Endothelial cell of umbilical vein (primary cell): ENCODE results near the gene TSHZ1. TPM values are rescaled to one million over a fixed set of nuclear protein-coding genes. Genes with fewer than 3 reads are reported as not detected.

Source experiments
- BruUV-seq: library from RNA; stranded (reverse); fragments of 400-500 nt; replicated peaks from 2 replicates; lab custom pipeline; 2021; lab: Mats Ljungman, UMichigan
- CTCF ChIA-PET: fragments of 300-600, 350-600 bp; sonication (Branson Sonifier 250); formaldehyde crosslinking; loops from one replicate; lab custom pipeline; 2021; ENCODE audit warnings: antibody characterized with exemption, inconsistent platforms; lab: Charles Lee
- POLR2A ChIA-PET: fragments of 300-600, 350-600 bp; sonication (Branson Sonifier 250); formaldehyde crosslinking; loops from one replicate; lab custom pipeline; 2021; ENCODE audit warnings: antibody characterized with exemption, inconsistent platforms; lab: Charles Lee
- DNase-seq: peaks from one replicate; pipeline ENCODE4 v3.0.0-alpha.2; 2011; ENCODE audit warnings: low read depth, low spot score
- FAIRE-seq: peaks from 2 replicates; lab custom pipeline; 2011; peaks lifted over from hg19 to GRCh38; lab: Jason Lieb, UNC
- H2AFZ ChIP-seq: 2 replicates; pipeline ENCODE4 v1.6.0; 2012; ENCODE audit warnings: low read depth, low read length, control low read depth, inconsistent platforms
- H3K27ac ChIP-seq: 2 replicates; pipeline ENCODE4 v1.5.1; 2011; ENCODE audit warnings: low read depth, mild to moderate bottlenecking, control low read depth, low read length, moderate library complexity; ENCODE audit not compliant: insufficient read depth
- H3K27me3 ChIP-seq, 2 experiments: 2 replicates each; pipeline versions ENCODE4 v1.6.0 to v1.6.1; 2011; ENCODE audit warnings: low read length in 2 of 2, mixed read lengths in 1 of 2; ENCODE audit not compliant: control insufficient read depth in 2 of 2, insufficient read depth in 2 of 2
- H3K36me3 ChIP-seq, 2 experiments: 2 replicates in 1 of 2; 3 replicates in 1 of 2; pipeline ENCODE4 v1.5.1; 2011; ENCODE audit warnings: low read length in 2 of 2, mild to moderate bottlenecking in 1 of 2, moderate library complexity in 1 of 2; ENCODE audit not compliant: control insufficient read depth in 2 of 2, insufficient read depth in 2 of 2; ENCODE audit errors: extremely low read depth in 1 of 2
- H3K4me1 ChIP-seq: 3 replicates; pipeline ENCODE4 v1.5.1; 2011; ENCODE audit warnings: mild to moderate bottlenecking, low read length; ENCODE audit not compliant: control insufficient read depth, insufficient read depth; ENCODE audit errors: extremely low read depth
- H3K4me2 ChIP-seq: 2 replicates; pipeline ENCODE4 v1.6.1; 2011; ENCODE audit warnings: low read length, control low read depth, mixed read lengths; ENCODE audit not compliant: insufficient read depth
- H3K4me3 ChIP-seq, 3 experiments: fragments of 200-600 bp in 1 of 3; sonication (generic), shearing (Covaris generic) in 1 of 3; replicated peaks in 1 of 3; 2 replicates each; pipeline ENCODE4 v1.5.1; 2011 to 2016; ENCODE audit warnings: control low read depth in 3 of 3, low read length in 3 of 3, mild to moderate bottlenecking in 2 of 3, inconsistent platforms in 1 of 3, low read depth in 1 of 3, moderate library complexity in 1 of 3; ENCODE audit not compliant: insufficient read depth in 1 of 3
- H3K79me2 ChIP-seq: 2 replicates; pipeline ENCODE4 v1.6.0; 2012; ENCODE audit warnings: low read length, inconsistent platforms; ENCODE audit not compliant: control insufficient read depth, insufficient read depth
- H3K9ac ChIP-seq: replicated peaks from 2 replicates; pipeline ENCODE3; 2011; ENCODE audit warnings: low read length, control low read depth; ENCODE audit not compliant: insufficient read depth; ENCODE audit errors: extremely low read depth
- H3K9me1 ChIP-seq: replicated peaks from 3 replicates; pipeline ENCODE4 v1.6.0; 2011; ENCODE audit warnings: mild to moderate bottlenecking, low read length; ENCODE audit not compliant: control insufficient read depth, insufficient read depth; ENCODE audit errors: extremely low read depth
- H3K9me3 ChIP-seq: replicated peaks from 2 replicates; pipeline ENCODE4 v1.5.1; 2012; ENCODE audit warnings: low read length, inconsistent platforms; ENCODE audit not compliant: control insufficient read depth, insufficient read depth
- H4K20me1 ChIP-seq: replicated peaks from 2 replicates; pipeline ENCODE3; 2011; ENCODE audit warnings: mild to moderate bottlenecking, low read length; ENCODE audit not compliant: control insufficient read depth, insufficient read depth; ENCODE audit errors: extremely low read depth
- CTCF ChIP-seq, 2 donors: IDR thresholded peaks; 1 replicate in 1 of 2; 2 replicates in 1 of 2; pipeline ENCODE4 v1.5.1; 2011; ENCODE audit warnings: low read length in 2 of 2, mild to moderate bottlenecking in 2 of 2, moderate library complexity in 2 of 2, control low read depth in 1 of 2, inconsistent platforms in 1 of 2, low read depth in 1 of 2; ENCODE audit not compliant: insufficient read depth in 1 of 2; ENCODE audit errors: extremely low read depth in 1 of 2
- EZH2 ChIP-seq: IDR thresholded peaks from 2 replicates; pipeline ENCODE4 v1.6.1; 2012; ENCODE audit warnings: borderline replicate concordance, low read depth, mild to moderate bottlenecking, moderate library complexity, low read length, inconsistent platforms; ENCODE audit not compliant: severe bottlenecking
- FOS ChIP-seq: IDR thresholded peaks from 2 replicates; pipeline ENCODE4 v1.6.1; 2011; ENCODE audit warnings: mild to moderate bottlenecking, low read length, moderate library complexity, borderline replicate concordance; ENCODE audit not compliant: insufficient read depth
- GATA2 ChIP-seq: IDR thresholded peaks from 2 replicates; pipeline ENCODE4 v1.7.0; 2011; ENCODE audit warnings: low read depth, mild to moderate bottlenecking, moderate library complexity, mixed read lengths, low read length; ENCODE audit not compliant: insufficient read length, insufficient read depth
- JUN ChIP-seq: IDR thresholded peaks from 2 replicates; pipeline ENCODE4 v1.6.1; 2011; ENCODE audit warnings: borderline replicate concordance, low read depth; ENCODE audit not compliant: insufficient read length, insufficient read depth
- MAX ChIP-seq: IDR thresholded peaks from 2 replicates; pipeline ENCODE4 v1.6.1; 2011; ENCODE audit not compliant: insufficient read depth, insufficient read length
- MYC ChIP-seq: IDR thresholded peaks from one replicate; pipeline ENCODE4 v1.6.1; 2011; ENCODE audit warnings: mild to moderate bottlenecking, low read depth, low read length
- POLR2A ChIP-seq: IDR thresholded peaks from 2 replicates; pipeline ENCODE4 v1.6.1; 2012; ENCODE audit warnings: low read depth, mild to moderate bottlenecking, control low read depth, low read length
- POLR2AphosphoS5 ChIP-seq: IDR thresholded peaks from 2 replicates; pipeline ENCODE4 v1.6.1; 2012; ENCODE audit warnings: low read depth, mild to moderate bottlenecking, control low read depth, low read length, moderate library complexity; ENCODE audit not compliant: insufficient read depth
- dilution Hi-C: fragments of 300-500 bp; cut with MboI; formaldehyde crosslinking; loops from one replicate; pipeline ENCODE4 v1.15.0; 2019; ENCODE audit warnings: low sequenced_read_pairs; ENCODE audit not compliant: extremely low pct_ligation_motif_present
- intact Hi-C: fragments of 100-400 bp; cut with micrococcal nuclease; formaldehyde crosslinking; loops from one replicate; pipeline ENCODE4 v1.10.0; 2022
- polyA plus RNA-seq, 4 experiments: library from polyadenylated mRNA; depleted of rRNA in 3 of 4; stranded (reverse) in 3 of 4; unstranded in 1 of 4; fragments of >200 nt; gene quantifications; 2 replicates each; pipeline versions ENCODE4 v1.2.1 to v1.2.3, GENCODE V29; 2011 to 2012; ENCODE audit warnings: missing spikeins in 1 of 4
- total RNA-seq: library from RNA; stranded (reverse); gene quantifications from 2 replicates; pipeline ENCODE4 v1.2.3, GENCODE V29; 2021

TSHZ1 gene
- total and polyA plus RNA-seq, 2 donors (not counting 3 experiments of a cell fraction or from before 2014, with no cell fraction given) = 4.2 to 10.2 TPM

- no peak for DNase-seq
- BruUV-seq = no TSS peak
- no peak overlapping the region for H3K4me2 ChIP-seq
- no peaks in the 10 kb centered on the region for H3K9me3 ChIP-seq
- no peaks in the 10 kb centered on the region for H3K36me3 ChIP-seq
- dilution Hi-C loops = no loop called here
- intact Hi-C loops = no loop called here
- H3K27me3 ChIP-seq = peaks cover 1 to 5% of the 10 kb centered on the region in 2 experiments
- H4K20me1 ChIP-seq = no peaks in the 10 kb centered on the region
- TF ChIP-seq EZH2 = no peak
- no peak for TF ChIP-seq MAX
- no peak for TF ChIP-seq MYC
- no peak for TF ChIP-seq FOS
- no peak overlapping the region for H3K9ac ChIP-seq
- no peak overlapping the region for H3K4me3 ChIP-seq
- ChIA-PET POLR2A (no interaction called here), CTCF (no interaction called here)
- no peak overlapping the region for H3K27ac ChIP-seq
- no peaks in the 10 kb centered on the region for H3K9me1 ChIP-seq
- H3K4me1 ChIP-seq = no peaks in the 10 kb centered on the region
- H3K79me2 ChIP-seq = no peaks in the 10 kb centered on the region
- H2AFZ ChIP-seq = no peak overlapping the region
- FAIRE-seq = no peak
These were observed 96.9 kb downstream of the TSHZ1 start for GRCh38 chr18:75307530-75307929.

GRCh38 chr18:75309564-75309963 is 99.0 kb downstream of the TSHZ1 start:
- no peak overlapping the region for H3K9ac ChIP-seq
- no peak for TF ChIP-seq POLR2AphosphoS5
- no peak for TF ChIP-seq EZH2
- no peak for TF ChIP-seq CTCF (IDR thresholded peaks at IDR 0.05; ENCODE audit: extremely low read depth in 1 of 2, insufficient read depth in 1 of 2, low read depth in 1 of 2, low read length in 2 of 2)
- TF ChIP-seq MAX = no peak
- TF ChIP-seq JUN = no peak
- no peak for TF ChIP-seq POLR2A
- no peak for TF ChIP-seq GATA2
- no peak for TF ChIP-seq MYC
- no peak for TF ChIP-seq FOS
- no peaks in the 10 kb centered on the region for H3K9me1 ChIP-seq
- no peaks in the 10 kb centered on the region for H3K79me2 ChIP-seq
- H3K27me3 ChIP-seq = peaks cover 1 to 5% of the 10 kb centered on the region in 2 experiments
- no peaks in the 10 kb centered on the region for H3K4me1 ChIP-seq
- dilution Hi-C loops (no loop called here), intact Hi-C loops (no loop called here)
- no peak overlapping the region for H3K4me2 ChIP-seq
- ChIA-PET POLR2A (no interaction called here), CTCF (no interaction called here)
- no peak overlapping the region for H3K27ac ChIP-seq
- FAIRE-seq = no peak
- no peaks in the 10 kb centered on the region for H3K9me3 ChIP-seq
- BruUV-seq = no TSS peak
- H3K36me3 ChIP-seq = no peaks in the 10 kb centered on the region
- no peaks in the 10 kb centered on the region for H4K20me1 ChIP-seq
- no peak for DNase-seq
- no peak overlapping the region for H3K4me3 ChIP-seq
- no peak overlapping the region for H2AFZ ChIP-seq
